Sigmoid colon (tissue), 7 donors: ENCODE data around the gene MYL3. TPM values are rescaled to one million over a fixed set of nuclear protein-coding genes. Genes with fewer than 3 reads are reported as not detected.

ENCODE experiments used
- DNase-seq: peaks from one replicate; pipeline ENCODE4 v3.0.0-alpha.2; 2019
- H3K27ac ChIP-seq, 4 donors: fragments of 200-600 bp; sonication (generic); one replicate each; pipeline ENCODE4 v1.5.1; 2016 to 2019; ENCODE audit warnings: mild to moderate bottlenecking in 1 of 4
- H3K27me3 ChIP-seq, 3 donors: fragments of 200-600 bp; sonication (generic); one replicate each; pipeline ENCODE4 v1.5.1; 2019; ENCODE audit warnings: mild to moderate bottlenecking in 1 of 3
- H3K36me3 ChIP-seq, 4 donors: fragments of 200-600 bp; sonication (generic); one replicate each; pipeline ENCODE4 v1.5.1; 2016 to 2019
- H3K4me1 ChIP-seq, 4 donors: fragments of 200-600 bp; sonication (generic); one replicate each; pipeline ENCODE4 v1.5.1; 2017 to 2019
- H3K4me3 ChIP-seq, 4 donors: fragments of 200-600 bp; sonication (generic); one replicate each; pipeline ENCODE4 v1.5.1; 2017 to 2019; ENCODE audit warnings: mild to moderate bottlenecking in 2 of 4, moderate library complexity in 1 of 4
- H3K9me3 ChIP-seq, 4 donors: fragments of 200-600 bp in 3 of 4; sonication (generic) in 3 of 4; one replicate each; pipeline versions ENCODE4 v1.5.1 to v1.6.1; 2013 to 2019
- EP300 ChIP-seq, 4 donors: sonication (generic); formaldehyde crosslinking; IDR thresholded peaks; one replicate each; pipeline ENCODE4 v1.6.1; 2017; ENCODE audit warnings: antibody characterized with exemption in 4 of 4
- POLR2A ChIP-seq, 2 donors: fragments of 450-650 bp; IDR thresholded peaks; one replicate each; pipeline ENCODE4 v1.6.1; 2016; ENCODE audit warnings: antibody characterized with exemption in 2 of 2, mild to moderate bottlenecking in 2 of 2, moderate library complexity in 2 of 2
- POLR2AphosphoS5 ChIP-seq, 4 donors: sonication (generic); formaldehyde crosslinking; IDR thresholded peaks; one replicate each; pipeline ENCODE4 v1.6.1; 2017; ENCODE audit warnings: antibody characterized with exemption in 4 of 4
- WGBS, 2 donors: extraction: QIAGEN DNeasy Blood & Tissue Kit; methylation state at CpG; one replicate each; pipeline ENCODE4 v1.1.7; 2013; 5-methylcytosine and 5-hydroxymethylcytosine counted together
- intact Hi-C: fragments of 100-400 bp; cut with DNase I; formaldehyde crosslinking; loops from one replicate; pipeline ENCODE4 v1.15.1; 2023
- polyA plus RNA-seq, 3 donors: library from polyadenylated mRNA; stranded (reverse); fragments of 200-250 nt; gene quantifications; one replicate each; pipeline ENCODE4 v1.2.3, GENCODE V29; 2013
- total RNA-seq, 4 donors: library from RNA; depleted of rRNA; stranded (reverse); fragments of >200 nt; gene quantifications; one replicate each; pipeline ENCODE4 v1.1.0, GENCODE V29; 2016
- TF ChIP-seq, protein P1 (sequence below), 4 experiments: fragments of 450-650 bp in 3 of 4; fragments of 200-600 bp in 1 of 4; IDR thresholded peaks; one replicate each; pipeline ENCODE4 v1.5.1; 2016 to 2019; ENCODE audit warnings: antibody characterized with exemption in 4 of 4, mild to moderate bottlenecking in 3 of 4, moderate library complexity in 2 of 4
- donor health status: healthy with polysubstance abuse.
- donor health status: Bipolar disorder and iron deficiency.
- donor health status: healthy.

The MYL3 gene
- total and polyA plus RNA-seq, 7 donors: 1.5 to 11.8 (median 3.9) TPM

DNA sequence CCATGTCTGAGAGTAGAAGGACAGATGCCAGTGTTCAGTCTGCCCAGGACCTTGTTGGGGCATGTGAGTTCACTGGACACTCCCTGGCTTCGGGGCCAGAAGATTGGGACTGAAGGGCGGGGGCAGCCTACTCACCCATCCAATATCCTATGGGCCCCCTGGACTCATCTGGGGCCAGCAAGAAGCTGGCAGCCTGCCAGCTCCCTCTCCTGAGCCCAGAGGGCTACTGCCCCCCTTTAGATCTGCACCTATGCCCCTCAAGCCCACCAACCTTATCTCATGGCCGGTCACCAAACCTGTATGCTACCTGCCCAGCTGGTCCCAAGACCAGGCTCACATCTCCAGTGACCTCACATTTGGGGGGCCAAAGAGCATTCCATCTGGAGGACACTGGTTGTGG lies 22.4 kb upstream of the MYL3 start:
- no peak for DNase-seq

DNA sequence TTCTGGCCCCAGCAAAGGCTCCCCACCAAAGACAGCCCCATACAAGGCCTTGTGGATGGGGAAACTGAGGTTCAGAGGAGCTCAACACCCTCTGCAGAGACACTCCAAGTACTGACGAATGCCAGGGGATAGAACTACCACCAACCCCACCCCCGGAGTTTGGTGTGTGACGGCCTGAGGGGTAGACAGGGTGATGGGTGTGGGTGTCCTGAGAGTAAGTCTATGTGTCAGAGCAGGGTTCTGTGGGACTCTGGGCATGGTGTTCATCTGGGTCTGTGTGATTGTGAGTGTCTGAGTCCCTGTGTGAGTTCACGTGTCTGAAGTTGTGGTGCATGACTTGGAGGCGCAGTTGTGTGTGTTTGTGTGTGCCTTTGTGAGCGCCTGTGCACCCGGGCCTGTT lies 21.7 kb upstream of the MYL3 start:
- Histone ChIP-seq H3K4me3 (no peak overlapping the region), H3K36me3 (no peaks in the 10 kb centered on the region), H3K27me3 (peaks cover 21 to 35% (median 21%) of the 10 kb centered on the region in 3 donors), H3K27ac (no peak overlapping the region), H3K4me1 (peaks cover 0 to 39% (median 28%) of the 10 kb centered on the region in 4 donors), H3K9me3 (no peaks in the 10 kb centered on the region)
- no peak for TF ChIP-seq EP300 (IDR thresholded peaks at IDR 0.05)
- TF ChIP-seq POLR2A (IDR thresholded peaks at IDR 0.05): no peak
- TF ChIP-seq, protein P1, sequence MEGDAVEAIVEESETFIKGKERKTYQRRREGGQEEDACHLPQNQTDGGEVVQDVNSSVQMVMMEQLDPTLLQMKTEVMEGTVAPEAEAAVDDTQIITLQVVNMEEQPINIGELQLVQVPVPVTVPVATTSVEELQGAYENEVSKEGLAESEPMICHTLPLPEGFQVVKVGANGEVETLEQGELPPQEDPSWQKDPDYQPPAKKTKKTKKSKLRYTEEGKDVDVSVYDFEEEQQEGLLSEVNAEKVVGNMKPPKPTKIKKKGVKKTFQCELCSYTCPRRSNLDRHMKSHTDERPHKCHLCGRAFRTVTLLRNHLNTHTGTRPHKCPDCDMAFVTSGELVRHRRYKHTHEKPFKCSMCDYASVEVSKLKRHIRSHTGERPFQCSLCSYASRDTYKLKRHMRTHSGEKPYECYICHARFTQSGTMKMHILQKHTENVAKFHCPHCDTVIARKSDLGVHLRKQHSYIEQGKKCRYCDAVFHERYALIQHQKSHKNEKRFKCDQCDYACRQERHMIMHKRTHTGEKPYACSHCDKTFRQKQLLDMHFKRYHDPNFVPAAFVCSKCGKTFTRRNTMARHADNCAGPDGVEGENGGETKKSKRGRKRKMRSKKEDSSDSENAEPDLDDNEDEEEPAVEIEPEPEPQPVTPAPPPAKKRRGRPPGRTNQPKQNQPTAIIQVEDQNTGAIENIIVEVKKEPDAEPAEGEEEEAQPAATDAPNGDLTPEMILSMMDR (IDR thresholded peaks at IDR 0.05): no peak
- TF ChIP-seq POLR2AphosphoS5 (IDR thresholded peaks at IDR 0.05): no peak
- no peak for DNase-seq
- 86 to 89% methylated on average over 7 of the region's 7 CpGs for WGBS, 2 donors
- intact Hi-C loops: no loop called here

More for the DNA sequence above, 22.4 kb upstream of the MYL3 start:
- Histone ChIP-seq H3K27me3 (peaks cover 21 to 35% (median 21%) of the 10 kb centered on the region in 3 donors), H3K4me3 (no peak overlapping the region), H3K36me3 (no peaks in the 10 kb centered on the region), H3K9me3 (no peaks in the 10 kb centered on the region), H3K27ac (no peak overlapping the region), H3K4me1 (peaks cover 0 to 38% (median 26%) of the 10 kb centered on the region in 4 donors)
- no peak for TF ChIP-seq POLR2AphosphoS5 (IDR thresholded peaks at IDR 0.05)
- TF ChIP-seq, protein P1 (IDR thresholded peaks at IDR 0.05): no peak
- no peak for TF ChIP-seq POLR2A (IDR thresholded peaks at IDR 0.05)
- WGBS, 2 donors: 85 to 89% methylated on average over 3 of the region's 3 CpGs
- intact Hi-C loops: no loop called here

DNA sequence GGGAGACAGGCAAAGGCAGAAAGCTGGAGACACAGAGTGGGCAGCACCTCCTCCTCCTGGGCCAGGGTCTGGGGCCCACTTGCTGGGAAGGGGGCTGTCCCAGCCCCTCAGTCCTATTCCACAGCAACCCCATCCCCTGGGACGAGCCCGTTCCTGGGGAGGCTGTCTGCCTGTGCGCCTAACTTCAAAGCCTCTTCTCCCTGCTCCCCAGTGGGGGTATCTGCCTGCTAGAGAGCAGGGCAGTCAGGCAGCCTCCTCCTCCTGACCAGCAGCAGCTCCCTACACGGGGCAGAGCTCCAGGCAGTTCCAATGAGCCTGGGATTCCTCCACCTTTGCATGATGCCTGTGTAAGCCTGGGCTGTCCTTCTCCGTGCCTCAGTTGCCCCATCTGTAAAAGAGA lies 21.2 kb upstream of the MYL3 start:
- TF ChIP-seq POLR2A (IDR thresholded peaks at IDR 0.05) (no peak), POLR2AphosphoS5 (IDR thresholded peaks at IDR 0.05) (no peak), EP300 (IDR thresholded peaks at IDR 0.05) (no peak)
- TF ChIP-seq, protein P1 (IDR thresholded peaks at IDR 0.05): no peak
- Histone ChIP-seq H3K4me3 (no peak overlapping the region), H3K27me3 (peaks cover 21 to 35% (median 21%) of the 10 kb centered on the region in 3 donors), H3K9me3 (no peaks in the 10 kb centered on the region), H3K27ac (no peak overlapping the region), H3K36me3 (no peaks in the 10 kb centered on the region), H3K4me1 (peaks cover 0 to 44% (median 29%) of the 10 kb centered on the region in 4 donors)
- intact Hi-C loops: no loop called here
- WGBS, 2 donors: 65 to 69% methylated on average over 5 of the region's 5 CpGs
- no peak for DNase-seq

DNA sequence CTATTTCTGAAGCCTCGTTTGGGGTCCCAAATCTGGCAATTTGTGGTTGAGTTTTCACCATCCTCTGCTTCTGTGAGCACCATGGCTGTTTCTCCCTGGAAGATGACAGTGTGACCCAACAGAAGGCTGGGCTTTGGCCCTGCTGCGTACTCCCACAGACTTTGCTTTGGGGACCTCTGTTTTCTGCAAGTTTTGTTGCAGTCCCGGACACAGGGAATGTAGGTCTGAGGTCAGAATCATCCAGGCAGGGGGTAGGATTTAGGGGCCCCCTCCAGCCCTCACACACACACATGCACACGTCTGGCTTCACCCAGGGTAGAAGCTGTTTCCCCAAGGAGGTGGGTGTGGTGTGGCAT lies 20.6 kb upstream of the MYL3 start:
- peaks cover 0 to 48% (median 31%) of the 10 kb centered on the region in 4 donors for H3K4me1 ChIP-seq
- H3K9me3 ChIP-seq: no peaks in the 10 kb centered on the region
- intact Hi-C loops: no loop called here
- H3K36me3 ChIP-seq: no peaks in the 10 kb centered on the region
- TF ChIP-seq, protein P1 (IDR thresholded peaks at IDR 0.05): no peak
- no peak for TF ChIP-seq POLR2AphosphoS5 (IDR thresholded peaks at IDR 0.05)
- TF ChIP-seq POLR2A (IDR thresholded peaks at IDR 0.05): no peak
- no peak for TF ChIP-seq EP300 (IDR thresholded peaks at IDR 0.05)
- DNase-seq: no peak
- H3K27me3 ChIP-seq: peaks cover 21 to 35% (median 21%) of the 10 kb centered on the region in 3 donors
- peak overlapping the region in 3 of 4 donors; percentile 47 to 81 (median 59) for H3K4me3 ChIP-seq
- 46 to 69% methylated on average over 4 of the region's 4 CpGs for WGBS, 2 donors
- H3K27ac ChIP-seq: peak overlapping the region in 1 of 4 donors; percentile 86
